Caco-2 (cell line): Measurements from ENCODE around the gene ABHD2. TPM values are rescaled to one million over a fixed set of nuclear protein-coding genes. Genes with fewer than 3 reads are reported as not detected.

Source experiments
- BruUV-seq: library from RNA; stranded (reverse); fragments of 400-500 nt; replicated peaks from 2 replicates; lab custom pipeline; 2021; lab: Mats Ljungman, UMichigan
- CTCF ChIA-PET: fragments of 300-600 bp; sonication (Branson Sonifier 250); formaldehyde crosslinking; loops from one replicate; lab custom pipeline; 2022; ENCODE audit warnings: antibody characterized with exemption; lab: Charles Lee
- POLR2A ChIA-PET: fragments of 300-600 bp; sonication (Branson Sonifier 250); formaldehyde crosslinking; loops from one replicate; lab custom pipeline; 2022; ENCODE audit warnings: antibody characterized with exemption; lab: Charles Lee
- DNase-seq, 2 experiments: peaks; one replicate each; pipeline versions ENCODE4 v3.0.0 to v3.0.0-alpha.2; 2020 to 2022
- H3K27me3 ChIP-seq: replicated peaks from 2 replicates; pipeline ENCODE4 v1.6.0; 2011; ENCODE audit warnings: low read length; ENCODE audit not compliant: control insufficient read depth, insufficient read depth
- H3K36me3 ChIP-seq: 2 replicates; pipeline ENCODE4 v1.5.1; 2011; ENCODE audit warnings: low read length; ENCODE audit not compliant: control insufficient read depth, insufficient read depth
- H3K4me1 ChIP-seq: fragments of 250-450 bp; sonication (Bioruptor Pico); 2 replicates; pipeline ENCODE4 v1.5.1; 2020; ENCODE audit warnings: mild to moderate bottlenecking
- H3K4me3 ChIP-seq: 2 replicates; pipeline ENCODE4 v1.5.1; 2011; ENCODE audit warnings: low read depth, mild to moderate bottlenecking, control low read depth, low read length
- H3K9me3 ChIP-seq: fragments of 250-450 bp; sonication (Bioruptor Pico); 2 replicates; pipeline ENCODE4 v1.5.1; 2020; ENCODE audit warnings: mild to moderate bottlenecking, moderate library complexity
- H3K27ac Mint-ChIP-seq: one replicate; pipeline ENCODE4 v1.8.0; 2022; ENCODE audit warnings: mixed read lengths; ENCODE audit not compliant: unreplicated experiment
- H3K27me3 Mint-ChIP-seq: one replicate; pipeline ENCODE4 v1.8.0; 2022; ENCODE audit warnings: mixed read lengths; ENCODE audit not compliant: insufficient read depth, unreplicated experiment
- H3K36me3 Mint-ChIP-seq: one replicate; pipeline ENCODE4 v1.8.0; 2022; ENCODE audit warnings: mild to moderate bottlenecking, mixed read lengths; ENCODE audit not compliant: insufficient read depth, unreplicated experiment
- H3K4me1 Mint-ChIP-seq: one replicate; pipeline ENCODE4 v1.8.0; 2022; ENCODE audit warnings: low read depth, mixed read lengths; ENCODE audit not compliant: unreplicated experiment
- H3K4me3 Mint-ChIP-seq: one replicate; pipeline ENCODE4 v1.8.0; 2022; ENCODE audit warnings: mild to moderate bottlenecking, moderate library complexity, mixed read lengths; ENCODE audit not compliant: unreplicated experiment
- H3K9me3 Mint-ChIP-seq: one replicate; pipeline ENCODE4 v1.8.0; 2022; ENCODE audit warnings: mixed read lengths; ENCODE audit not compliant: unreplicated experiment
- CTCF ChIP-seq, 2 experiments: fragments of 200-600 bp in 1 of 2; IDR thresholded peaks; 1 replicate in 1 of 2; 2 replicates in 1 of 2; pipeline versions ENCODE4 v1.5.1 to v1.8.0; 2011 to 2022; ENCODE audit warnings: antibody characterized with exemption in 1 of 2, control low read depth in 1 of 2, inconsistent platforms in 1 of 2, low read depth in 1 of 2, low read length in 1 of 2, mild to moderate bottlenecking in 1 of 2, moderate library complexity in 1 of 2; ENCODE audit not compliant: insufficient read depth in 1 of 2, severe bottlenecking in 1 of 2, unreplicated experiment in 1 of 2
- intact Hi-C: fragments of 100-400 bp; cut with micrococcal nuclease; formaldehyde crosslinking; loops from one replicate; pipeline ENCODE4 v1.10.0; 2022; ENCODE audit not compliant: unreplicated experiment
- total RNA-seq: library from RNA; stranded (reverse); gene quantifications from 2 replicates; pipeline ENCODE4 v1.2.3, GENCODE V29; 2022

Gene ABHD2
- total RNA-seq, 1 experiment from 2014 or later, result 63.0 TPM

GRCh38 chr15:89057506-89058133 is 30.6 kb upstream of the ABHD2 start:
- Histone ChIP-seq H3K9me3 (no peaks in the 10 kb centered on the region), H3K4me1 (no peaks in the 10 kb centered on the region; the same call in 1 of the 2 replicates), H3K4me3 (no peak overlapping the region), H3K27me3 (no peaks in the 10 kb centered on the region), H3K36me3 (no peaks in the 10 kb centered on the region)
- no peaks in the 10 kb centered on the region for H3K36me3 Mint-ChIP-seq
- H3K27ac Mint-ChIP-seq, result no peak overlapping the region
- no peaks in the 10 kb centered on the region for H3K9me3 Mint-ChIP-seq
- H3K4me3 Mint-ChIP-seq, result no peak overlapping the region
- TF ChIP-seq CTCF (IDR thresholded peaks at IDR 0.05; ENCODE audit: insufficient read depth in 1 of 2, low read depth in 1 of 2, low read length in 1 of 2, severe bottlenecking in 1 of 2, unreplicated experiment in 1 of 2), result peak; percentile 97
- BruUV-seq, result no TSS peak
- DNase-seq, result peak; percentile 77 to 89
- intact Hi-C loops, result loop anchor here (1.0 to 2.0 kb wide), 4 partner anchors 31 to 120 kb away; partner anchors contain the start of gene ABHD2
- H3K4me1 Mint-ChIP-seq, result peaks cover 5% of the 10 kb centered on the region
- ChIA-PET POLR2A (no interaction called here), CTCF (interaction anchor here (0.7 to 3.4 kb wide), 8 partner anchors 27 to 160 kb away, joined by 3 to 16 read pairs (median 4); partner anchors contain the start of gene ABHD2)
- H3K27me3 Mint-ChIP-seq, result no peaks in the 10 kb centered on the region

- intact Hi-C loops, result no loop called here
- no TSS peak for BruUV-seq
These were observed 29.9 kb upstream of the ABHD2 start for GRCh38 chr15:89058376-89058775.

GRCh38 chr15:89058876-89059405 is 29.3 kb upstream of the ABHD2 start:
- H3K4me1 ChIP-seq, result no peaks in the 10 kb centered on the region; the same call in 1 of the 2 replicates
- POLR2A ChIA-PET, result no interaction called here

More at GRCh38 chr15:89058376-89058775, 29.9 kb upstream of the ABHD2 start:
- no peaks in the 10 kb centered on the region for H3K36me3 Mint-ChIP-seq
- no peaks in the 10 kb centered on the region for H3K9me3 Mint-ChIP-seq
- no peak for DNase-seq
- H3K27ac Mint-ChIP-seq, result no peak overlapping the region
- no peak overlapping the region for H3K4me3 ChIP-seq
- TF ChIP-seq CTCF (IDR thresholded peaks at IDR 0.05; ENCODE audit: insufficient read depth in 1 of 2, low read depth in 1 of 2, low read length in 1 of 2, severe bottlenecking in 1 of 2, unreplicated experiment in 1 of 2), result no peak
- H3K4me1 Mint-ChIP-seq, result peaks cover 5% of the 10 kb centered on the region
- no peaks in the 10 kb centered on the region for H3K36me3 ChIP-seq
- ChIA-PET CTCF (interaction anchor here (1.0 to 3.4 kb wide), 5 partner anchors 30 to 153 kb away, joined by 3 to 16 read pairs (median 7); partner anchors contain the start of gene ABHD2), POLR2A (no interaction called here)
- H3K9me3 ChIP-seq, result no peaks in the 10 kb centered on the region
- H3K27me3 Mint-ChIP-seq, result no peaks in the 10 kb centered on the region
- no peaks in the 10 kb centered on the region for H3K27me3 ChIP-seq
- H3K4me3 Mint-ChIP-seq, result no peak overlapping the region
- H3K4me1 ChIP-seq, result no peaks in the 10 kb centered on the region; the same call in 1 of the 2 replicates

More at GRCh38 chr15:89058876-89059405, 29.3 kb upstream of the ABHD2 start:
- H3K36me3 ChIP-seq, result no peaks in the 10 kb centered on the region
- no peak for DNase-seq
- CTCF ChIA-PET, result no interaction called here
- Mint-ChIP-seq H3K36me3 (no peaks in the 10 kb centered on the region), H3K27ac (no peak overlapping the region), H3K4me1 (peaks cover 5% of the 10 kb centered on the region), H3K4me3 (no peak overlapping the region), H3K9me3 (no peaks in the 10 kb centered on the region), H3K27me3 (no peaks in the 10 kb centered on the region)
- intact Hi-C loops, result no loop called here
- H3K9me3 ChIP-seq, result no peaks in the 10 kb centered on the region
- no TSS peak for BruUV-seq
- no peak overlapping the region for H3K4me3 ChIP-seq
- H3K27me3 ChIP-seq, result no peaks in the 10 kb centered on the region
- TF ChIP-seq CTCF (IDR thresholded peaks at IDR 0.05; ENCODE audit: insufficient read depth in 1 of 2, low read depth in 1 of 2, low read length in 1 of 2, severe bottlenecking in 1 of 2, unreplicated experiment in 1 of 2), result no peak
